ENCODE data around the gene MEGF11.

- no peak for TF ChIP-seq ZNF274 (IDR thresholded peaks at IDR 0.05; ENCODE audit: low read depth, low read length)
- TF ChIP-seq YY1 (IDR thresholded peaks at IDR 0.05; ENCODE audit: insufficient read depth, insufficient read length) = no peak
Measured at GRCh38 chr15:65909831-65910230, 343.7 kb downstream of the MEGF11 start.
